HCT116 (cell line): ENCODE results near the gene GMDS. TPM values are rescaled to one million over a fixed set of nuclear protein-coding genes. Genes with fewer than 3 reads are reported as not detected.

Experiments
- ATAC-seq: fragments of 200-7000 bp; cut with Tn5 transposase; 2 replicates; pipeline ENCODE4 v1.9.1; 2020; ENCODE audit warnings: mild to moderate bottlenecking, moderate library complexity
- BruUV-seq: library from RNA; stranded (reverse); fragments of 400-500 nt; replicated peaks from 2 replicates; lab custom pipeline; 2021; lab: Mats Ljungman, UMichigan
- CTCF ChIA-PET: fragments of 300-600 bp; sonication (Branson Sonifier 250); formaldehyde crosslinking; loops from one replicate; lab custom pipeline; 2021; ENCODE audit warnings: antibody characterized with exemption; lab: Charles Lee
- POLR2A ChIA-PET: fragments of 300-600, 350-600 bp; sonication (Branson Sonifier 250); formaldehyde crosslinking; loops from one replicate; lab custom pipeline; 2021; ENCODE audit warnings: antibody characterized with exemption; lab: Charles Lee
- RAD21 ChIA-PET, 2 experiments: fragments of 300-600 bp; sonication (Branson Sonifier 250); formaldehyde crosslinking; loops; one replicate each; lab custom pipeline; 2023; ENCODE audit warnings: low total read pairs in 2 of 2; ENCODE audit not compliant: uncharacterized antibody in 2 of 2, unreplicated experiment in 2 of 2, low non-redundant PET in 1 of 2; lab: Charles Lee
- DNase-seq: peaks from one replicate; pipeline ENCODE4 v3.0.0-alpha.2; 2010; ENCODE audit warnings: low read depth, low spot score
- H2AFZ ChIP-seq: fragments of 200-600 bp; shearing (Covaris generic), sonication (generic); 2 replicates; pipeline ENCODE4 v1.6.1; 2017; ENCODE audit warnings: low read depth, mixed run types, mixed read lengths, antibody characterized with exemption, low read length; ENCODE audit not compliant: poor library complexity, severe bottlenecking
- H3K27ac ChIP-seq: 2 replicates; pipeline ENCODE4 v1.5.1; 2012; ENCODE audit warnings: low read depth, low read length
- H3K27me3 ChIP-seq: fragments of 200-600 bp; sonication (generic); 2 replicates; pipeline ENCODE4 v1.6.1; 2016; ENCODE audit warnings: mixed run types, low read length, mixed read lengths; ENCODE audit not compliant: insufficient read depth
- H3K36me3 ChIP-seq, 2 experiments: fragments of 200-500 bp in 1 of 2; fragments of 200-600 bp in 1 of 2; sonication (Bioruptor generic) in 1 of 2; sonication (generic) in 1 of 2; 2 replicates each; pipeline versions ENCODE4 v1.5.1 to v1.6.1; 2014 to 2016; ENCODE audit warnings: low read length in 2 of 2, inconsistent platforms in 1 of 2, mixed read lengths in 1 of 2, mixed run types in 1 of 2; ENCODE audit not compliant: insufficient read depth in 2 of 2, control insufficient read depth in 1 of 2
- H3K4me1 ChIP-seq, 2 experiments: fragments of 200-600 bp in 1 of 2; sonication (generic) in 1 of 2; 2 replicates each; pipeline versions ENCODE4 v1.5.1 to v1.6.1; 2012 to 2017; ENCODE audit warnings: low read length in 2 of 2, inconsistent platforms in 1 of 2, mild to moderate bottlenecking in 1 of 2, mixed read lengths in 1 of 2, mixed run types in 1 of 2, moderate library complexity in 1 of 2; ENCODE audit not compliant: insufficient read depth in 2 of 2, control insufficient read depth in 1 of 2
- H3K4me2 ChIP-seq: fragments of 200-600 bp; sonication (generic); 2 replicates; pipeline ENCODE4 v1.6.1; 2017; ENCODE audit warnings: mixed run types, low read length, mixed read lengths
- H3K4me3 ChIP-seq, 2 experiments: fragments of 200-600 bp in 1 of 2; sonication (generic) in 1 of 2; replicated peaks in 1 of 2; 2 replicates each; pipeline ENCODE4 v1.5.1; 2011 to 2016; ENCODE audit warnings: low read length in 2 of 2, control low read depth in 1 of 2, low read depth in 1 of 2, mild to moderate bottlenecking in 1 of 2, mixed read lengths in 1 of 2, mixed run types in 1 of 2
- H3K79me2 ChIP-seq: fragments of 200-600 bp; sonication (generic); 2 replicates; pipeline ENCODE4 v1.6.1; 2017; ENCODE audit warnings: mild to moderate bottlenecking, mixed run types, low read length, moderate library complexity, mixed read lengths; ENCODE audit not compliant: insufficient read depth
- H3K9ac ChIP-seq: fragments of 200-600 bp; sonication (generic); 2 replicates; pipeline ENCODE4 v1.6.1; 2016; ENCODE audit warnings: low read length, mixed read lengths
- H3K9me2 ChIP-seq: fragments of 200-600 bp; sonication (generic), shearing (Covaris generic); 2 replicates; pipeline ENCODE4 v1.6.1; 2017; ENCODE audit warnings: mixed run types, mild to moderate bottlenecking, moderate library complexity; ENCODE audit not compliant: insufficient read depth
- H3K9me3 ChIP-seq, 2 experiments: fragments of 200-500 bp in 1 of 2; fragments of 200-600 bp in 1 of 2; sonication (Bioruptor generic) in 1 of 2; sonication (generic) in 1 of 2; 2 replicates each; pipeline ENCODE4 v1.6.1; 2014 to 2017; ENCODE audit warnings: low read length in 2 of 2, mixed read lengths in 2 of 2, inconsistent platforms in 1 of 2, low read depth in 1 of 2, mild to moderate bottlenecking in 1 of 2, mixed run types in 1 of 2, moderate library complexity in 1 of 2; ENCODE audit not compliant: control insufficient read depth in 1 of 2, insufficient read depth in 1 of 2
- H4K20me1 ChIP-seq: fragments of 200-600 bp; sonication (generic), shearing (Covaris generic); 2 replicates; pipeline ENCODE4 v1.6.1; 2017; ENCODE audit warnings: mixed run types, mild to moderate bottlenecking, moderate library complexity; ENCODE audit not compliant: insufficient read depth
- ELF1 ChIP-seq: IDR thresholded peaks from 2 replicates; pipeline ENCODE4 v1.6.1; 2012; ENCODE audit warnings: low read depth, borderline replicate concordance
- EZH2phosphoT487 ChIP-seq: fragments of 200-600 bp; IDR thresholded peaks from 2 replicates; pipeline ENCODE4 v1.6.1; 2018; ENCODE audit warnings: antibody characterized with exemption, borderline replicate concordance
- SIN3A ChIP-seq: IDR thresholded peaks from 2 replicates; pipeline ENCODE4 v1.6.1; 2012; ENCODE audit warnings: low read depth
- ZFX ChIP-seq: fragments of 450-650 bp; IDR thresholded peaks from 2 replicates; pipeline ENCODE4 v1.6.1; 2017
- intact Hi-C: fragments of 100-400 bp; cut with micrococcal nuclease; formaldehyde crosslinking; loops from 2 replicates; pipeline ENCODE4 v1.10.0; 2022
- total RNA-seq: library from RNA; stranded (reverse); gene quantifications from one replicate; pipeline ENCODE4 v1.2.1, GENCODE V29; 2021; ENCODE audit not compliant: unreplicated experiment
- TF ChIP-seq, protein P1 (sequence below): IDR thresholded peaks from 2 replicates; pipeline ENCODE4 v1.6.1; 2012; ENCODE audit warnings: low read depth

GMDS gene
- total RNA-seq, 1 experiment from 2014 or later: 34.4 TPM

DNA sequence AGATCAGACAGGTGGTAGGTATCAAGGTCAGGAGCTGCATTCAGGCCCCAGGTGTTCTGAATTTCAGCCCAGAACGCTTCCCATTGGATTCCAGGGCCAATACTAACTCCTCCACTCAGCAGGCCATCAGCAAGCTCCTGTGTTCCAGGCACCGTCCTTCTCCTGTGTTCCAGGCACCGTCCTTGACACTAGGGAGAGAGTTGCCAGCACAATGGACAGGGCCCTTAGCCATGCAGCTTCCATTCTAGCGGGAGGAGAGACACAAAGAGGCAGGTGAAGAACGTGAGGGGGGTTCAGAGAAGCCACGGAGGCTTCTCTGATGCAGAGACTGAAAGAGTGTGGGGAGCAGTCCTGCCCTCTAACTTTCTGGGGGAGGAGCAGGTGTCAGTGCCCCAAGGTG is 558.0 kb downstream of the GMDS start:
- POLR2A ChIA-PET: interaction anchor here (0.9 kb wide), 1 partner anchor 72 kb away, joined by 3 read pairs; no protein-coding TSS in a partner anchor
- intact Hi-C loops: loop anchor here (5.0 kb wide), 1 partner anchor 80 kb away; the partner anchor contains the start of gene FOXC1
- no TSS peak for BruUV-seq

More for the DNA sequence above, 558.0 kb downstream of the GMDS start:
- H3K36me3 ChIP-seq: no peaks in the 10 kb centered on the region
- no peak overlapping the region for H3K27ac ChIP-seq
- H3K4me2 ChIP-seq: no peak overlapping the region
- peaks cover 12 to 16% of the 10 kb centered on the region in 2 experiments; a peak in 2 of 4 replicates for H3K4me1 ChIP-seq
- no peak overlapping the region for H2AFZ ChIP-seq
- no peaks in the 10 kb centered on the region for H3K9me2 ChIP-seq
- no peaks in the 10 kb centered on the region for H3K9me3 ChIP-seq
- H3K79me2 ChIP-seq: no peaks in the 10 kb centered on the region
- H3K9ac ChIP-seq: no peak overlapping the region
- no peak for TF ChIP-seq ZFX
- TF ChIP-seq ELF1: no peak
- no peak for TF ChIP-seq SIN3A
- TF ChIP-seq, protein P1, sequence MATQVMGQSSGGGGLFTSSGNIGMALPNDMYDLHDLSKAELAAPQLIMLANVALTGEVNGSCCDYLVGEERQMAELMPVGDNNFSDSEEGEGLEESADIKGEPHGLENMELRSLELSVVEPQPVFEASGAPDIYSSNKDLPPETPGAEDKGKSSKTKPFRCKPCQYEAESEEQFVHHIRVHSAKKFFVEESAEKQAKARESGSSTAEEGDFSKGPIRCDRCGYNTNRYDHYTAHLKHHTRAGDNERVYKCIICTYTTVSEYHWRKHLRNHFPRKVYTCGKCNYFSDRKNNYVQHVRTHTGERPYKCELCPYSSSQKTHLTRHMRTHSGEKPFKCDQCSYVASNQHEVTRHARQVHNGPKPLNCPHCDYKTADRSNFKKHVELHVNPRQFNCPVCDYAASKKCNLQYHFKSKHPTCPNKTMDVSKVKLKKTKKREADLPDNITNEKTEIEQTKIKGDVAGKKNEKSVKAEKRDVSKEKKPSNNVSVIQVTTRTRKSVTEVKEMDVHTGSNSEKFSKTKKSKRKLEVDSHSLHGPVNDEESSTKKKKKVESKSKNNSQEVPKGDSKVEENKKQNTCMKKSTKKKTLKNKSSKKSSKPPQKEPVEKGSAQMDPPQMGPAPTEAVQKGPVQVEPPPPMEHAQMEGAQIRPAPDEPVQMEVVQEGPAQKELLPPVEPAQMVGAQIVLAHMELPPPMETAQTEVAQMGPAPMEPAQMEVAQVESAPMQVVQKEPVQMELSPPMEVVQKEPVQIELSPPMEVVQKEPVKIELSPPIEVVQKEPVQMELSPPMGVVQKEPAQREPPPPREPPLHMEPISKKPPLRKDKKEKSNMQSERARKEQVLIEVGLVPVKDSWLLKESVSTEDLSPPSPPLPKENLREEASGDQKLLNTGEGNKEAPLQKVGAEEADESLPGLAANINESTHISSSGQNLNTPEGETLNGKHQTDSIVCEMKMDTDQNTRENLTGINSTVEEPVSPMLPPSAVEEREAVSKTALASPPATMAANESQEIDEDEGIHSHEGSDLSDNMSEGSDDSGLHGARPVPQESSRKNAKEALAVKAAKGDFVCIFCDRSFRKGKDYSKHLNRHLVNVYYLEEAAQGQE: 0 out of 2 replicates have a peak, but pooled peaks have one; percentile 5
- TF ChIP-seq EZH2phosphoT487: no peak
- RAD21 ChIA-PET: no interaction called here
- CTCF ChIA-PET: interaction anchor here (0.9 to 1.7 kb wide), 10 partner anchors 11 to 947 kb away, joined by 3 to 7 read pairs (median 3); no protein-coding TSS in a partner anchor
- H3K27me3 ChIP-seq: no peaks in the 10 kb centered on the region
- no peak overlapping the region for H3K4me3 ChIP-seq
- DNase-seq (no peak), ATAC-seq (no peak)
- no peaks in the 10 kb centered on the region for H4K20me1 ChIP-seq
